ENCODE results near the gene MTURN.

The MTURN gene

GRCh38 chr7:30133736-30134610, 813 bp upstream of the MTURN start:
- Histone ChIP-seq H3K79me2 (peaks cover 7% of the 10 kb centered on the region), H3K4me1 (peaks cover 2% of the 10 kb centered on the region), H3K4me2 (ENCODE audit: low read length) (peak overlapping the region; percentile 96), H3K27ac (peak overlapping the region; percentile 72), H2AFZ (peak overlapping the region; percentile 99), H3K9ac (no peak overlapping the region), H3K36me3 (ENCODE audit: control insufficient read depth, insufficient read depth, low read length) (no peaks in the 10 kb centered on the region), H3K4me3 (ENCODE audit: low read depth, low read length) (peak overlapping the region; percentile 69), H3K27me3 (ENCODE audit: control insufficient read depth, insufficient read depth, low read length) (no peaks in the 10 kb centered on the region), H3K9me3 (ENCODE audit: control insufficient read depth, low read length) (no peaks in the 10 kb centered on the region)
- no peak for TF ChIP-seq CTCF (IDR thresholded peaks at IDR 0.05)

DNA sequence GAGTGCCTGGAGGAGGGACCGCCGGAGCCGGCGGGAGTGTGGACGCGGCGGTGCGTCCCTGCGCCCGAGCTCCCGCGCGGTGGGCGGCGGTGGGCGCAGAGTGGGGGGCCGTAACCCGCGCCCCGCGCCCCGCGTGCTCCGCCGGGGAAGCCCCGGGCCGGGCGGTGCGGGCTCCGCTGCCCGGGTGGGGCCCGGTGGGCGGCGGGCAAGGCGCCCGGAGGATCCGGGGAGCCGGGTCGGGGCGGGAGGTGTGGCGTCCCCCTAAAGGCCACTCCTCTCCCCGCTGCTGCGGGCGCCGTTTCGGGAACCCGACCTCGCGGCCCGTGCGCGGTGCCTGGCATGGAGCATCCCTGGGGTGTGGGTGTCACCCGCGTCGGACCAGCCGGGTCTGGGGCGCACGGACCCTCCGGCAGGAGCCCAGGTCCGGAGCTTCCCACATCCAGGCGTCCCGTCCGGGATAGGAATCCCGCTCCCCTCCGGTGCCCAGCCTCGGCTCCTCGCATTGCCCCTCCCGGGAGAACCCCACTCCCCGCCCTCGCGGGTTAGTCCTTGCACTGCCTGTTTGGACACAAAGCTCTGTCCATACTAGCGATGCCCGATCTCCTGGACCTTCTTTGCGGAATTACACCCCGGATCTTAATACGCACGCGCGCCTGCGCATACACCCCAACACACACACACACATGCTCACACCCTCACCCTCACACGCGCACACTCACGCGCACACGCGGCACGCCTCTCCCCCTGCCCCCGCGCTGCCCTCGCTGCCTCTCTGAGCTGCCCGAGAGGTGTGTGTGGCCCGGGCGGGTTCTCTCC, 723 bp downstream of the MTURN start:
- Histone ChIP-seq H2AFZ (peak overlapping the region; percentile 97), H3K4me3 (ENCODE audit: low read depth, low read length) (peak overlapping the region; percentile 55), H3K27me3 (ENCODE audit: control insufficient read depth, insufficient read depth, low read length) (no peaks in the 10 kb centered on the region), H3K36me3 (ENCODE audit: control insufficient read depth, insufficient read depth, low read length) (no peaks in the 10 kb centered on the region), H3K4me2 (ENCODE audit: low read length) (peak overlapping the region; percentile 88), H3K27ac (peak overlapping the region; percentile 74), H3K79me2 (peaks cover 7% of the 10 kb centered on the region), H3K9me3 (ENCODE audit: control insufficient read depth, low read length) (no peaks in the 10 kb centered on the region), H3K9ac (peak overlapping the region; percentile 33), H3K4me1 (peaks cover 2% of the 10 kb centered on the region)
- TF ChIP-seq CTCF (IDR thresholded peaks at IDR 0.05), result no peak

DNA sequence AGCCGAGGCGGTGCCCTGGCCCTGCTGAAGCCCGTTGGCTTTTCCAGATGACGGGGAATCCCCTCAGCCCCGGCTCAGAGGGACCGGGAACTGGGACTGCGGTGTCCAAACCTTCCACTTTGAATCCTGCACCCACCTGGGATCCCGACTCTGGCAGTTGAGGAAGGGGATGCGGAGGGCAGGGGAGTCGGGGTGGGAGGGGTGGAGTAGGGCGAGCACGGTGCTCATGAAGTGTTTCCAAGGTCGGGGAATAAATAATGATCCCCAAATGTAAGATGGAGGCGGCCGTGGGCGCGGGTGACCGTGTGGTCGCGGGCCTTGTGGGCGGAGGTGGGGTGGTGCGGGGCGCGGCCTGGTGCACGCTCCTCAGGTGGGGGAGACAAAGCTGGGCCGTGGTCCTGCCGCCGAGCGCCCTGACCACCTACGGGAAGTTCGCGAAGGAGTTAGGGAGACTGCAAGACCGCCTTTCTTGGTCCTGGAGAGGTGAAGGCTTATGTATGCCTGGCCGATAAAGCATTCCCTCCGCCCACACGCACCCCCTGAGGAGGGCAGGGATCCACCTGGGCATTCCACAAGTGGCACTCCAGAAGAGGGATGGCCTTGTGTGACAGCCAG, 1.4 kb downstream of the MTURN start:
- Histone ChIP-seq H3K79me2 (peaks cover 7% of the 10 kb centered on the region), H3K36me3 (ENCODE audit: control insufficient read depth, insufficient read depth, low read length) (no peaks in the 10 kb centered on the region), H3K27ac (peak overlapping the region; percentile 51), H3K4me1 (peaks cover 2% of the 10 kb centered on the region), H3K4me2 (ENCODE audit: low read length) (peak overlapping the region; percentile 88), H2AFZ (peak overlapping the region; percentile 97), H3K27me3 (ENCODE audit: control insufficient read depth, insufficient read depth, low read length) (no peaks in the 10 kb centered on the region), H3K9ac (peak overlapping the region; percentile 33), H3K4me3 (ENCODE audit: low read depth, low read length) (peak overlapping the region; percentile 55), H3K9me3 (ENCODE audit: control insufficient read depth, low read length) (no peaks in the 10 kb centered on the region)
- TF ChIP-seq CTCF (IDR thresholded peaks at IDR 0.05), result no peak

DNA sequence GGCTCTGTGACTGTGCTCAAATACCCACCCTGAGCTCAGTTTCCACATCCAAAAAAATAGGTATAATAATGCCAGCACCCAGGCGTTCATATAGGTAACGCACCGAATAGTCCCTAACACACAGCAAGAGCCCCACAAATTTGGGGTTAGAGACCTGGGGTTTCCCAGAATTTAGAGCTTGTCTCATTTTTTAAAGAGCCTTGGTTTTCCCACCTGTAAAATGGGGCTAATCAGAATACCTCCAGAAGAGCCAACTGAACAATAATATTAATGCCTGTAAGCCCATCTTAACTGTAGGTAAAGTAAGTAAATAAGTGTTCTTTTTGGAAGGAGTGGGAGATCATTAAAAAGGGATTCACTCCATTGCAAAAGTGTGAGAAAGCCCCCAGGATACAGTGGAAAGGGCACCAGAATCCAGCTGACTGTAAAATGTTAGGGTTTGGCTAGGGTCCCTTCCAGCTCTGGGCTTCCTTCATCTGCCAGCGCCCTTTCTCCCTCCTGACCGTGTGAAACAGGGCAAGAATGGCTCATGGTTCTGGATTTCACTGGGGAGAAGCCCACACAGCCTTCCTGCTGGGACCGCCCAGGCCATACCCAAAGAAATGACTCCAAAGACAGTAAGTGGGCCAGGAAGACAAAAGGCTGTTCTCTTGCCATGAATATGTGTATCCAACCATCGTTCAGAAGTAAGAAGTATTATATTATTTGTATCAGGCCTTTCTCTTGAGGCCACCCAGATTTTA, 2.1 kb downstream of the MTURN start:
- H3K4me3 ChIP-seq (ENCODE audit: low read depth, low read length), result no peak overlapping the region
- H3K27me3 ChIP-seq (ENCODE audit: control insufficient read depth, insufficient read depth, low read length), result no peaks in the 10 kb centered on the region
- peaks cover 2% of the 10 kb centered on the region for H3K4me1 ChIP-seq
- H3K27ac ChIP-seq, result no peak overlapping the region
- no peak overlapping the region for H3K9ac ChIP-seq
- no peaks in the 10 kb centered on the region for H3K36me3 ChIP-seq (ENCODE audit: control insufficient read depth, insufficient read depth, low read length)
- no peak overlapping the region for H3K4me2 ChIP-seq (ENCODE audit: low read length)
- no peak overlapping the region for H2AFZ ChIP-seq
- no peak for TF ChIP-seq CTCF (IDR thresholded peaks at IDR 0.05)
- no peaks in the 10 kb centered on the region for H3K9me3 ChIP-seq (ENCODE audit: control insufficient read depth, low read length)
- H3K79me2 ChIP-seq, result peaks cover 10% of the 10 kb centered on the region
